ENCODE data around the gene LLGL1.

- TF ChIP-seq FOXK2 (IDR thresholded peaks at IDR 0.05) (no peak), BHLHE40 (IDR thresholded peaks at IDR 0.05; ENCODE audit: borderline replicate concordance) (no peak), SUZ12 (IDR thresholded peaks at IDR 0.05) (no peak), SP1 (IDR thresholded peaks at IDR 0.05) (no peak), FOXM1 (IDR thresholded peaks at IDR 0.05; ENCODE audit: borderline replicate concordance) (no peak), FOXA1 (IDR thresholded peaks at IDR 0.05) (no peak), LEF1 (IDR thresholded peaks at IDR 0.05; ENCODE audit: borderline replicate concordance) (no peak), PKNOX1 (IDR thresholded peaks at IDR 0.05) (no peak), L3MBTL2 (conservative IDR thresholded peaks at IDR 0.05) (no peak)
Observed at GRCh38 chr17:18256351-18256750, 30.9 kb downstream of the LLGL1 start.
